Kidney (tissue), 14 donors: Measurements from ENCODE around the gene GBX1. TPM values are rescaled to one million over a fixed set of nuclear protein-coding genes. Genes with fewer than 3 reads are reported as not detected.
A peak's percentile ranks its signal among the peaks of the same experiment; 100 is the strongest.

Source experiments
- DNase-seq, 5 donors: peaks; one replicate each; pipeline ENCODE4 v3.0.0-alpha.2; 2013 to 2020
- FAIRE-seq: peaks from 2 replicates; lab custom pipeline; 2012; peaks lifted over from hg19 to GRCh38; lab: Jason Lieb, UNC
- H3K27ac ChIP-seq, 2 donors: one replicate each; pipeline ENCODE4 v1.7.0; 2013; ENCODE audit warnings: low read depth in 2 of 2, low read length in 2 of 2, inconsistent platforms in 1 of 2
- H3K27me3 ChIP-seq: one replicate; pipeline ENCODE4 v1.7.1; 2013; ENCODE audit warnings: low read length, inconsistent platforms; ENCODE audit not compliant: control insufficient read depth, insufficient read depth
- H3K36me3 ChIP-seq, 3 donors: one replicate each; pipeline versions ENCODE4 v1.7.0 to v1.7.1; 2013; ENCODE audit warnings: low read length in 3 of 3, control low read depth in 1 of 3, inconsistent platforms in 1 of 3; ENCODE audit not compliant: insufficient read depth in 3 of 3, control insufficient read depth in 2 of 3
- H3K4me1 ChIP-seq, 3 donors: one replicate each; pipeline versions ENCODE4 v1.7.0 to v1.7.1; 2013; ENCODE audit warnings: low read length in 3 of 3, inconsistent platforms in 1 of 3, low read depth in 1 of 3; ENCODE audit not compliant: control insufficient read depth in 2 of 3, insufficient read depth in 2 of 3
- H3K4me3 ChIP-seq, 3 donors: one replicate each; pipeline versions ENCODE4 v1.7.0 to v1.8.1; 2013; ENCODE audit warnings: low read length in 3 of 3, control low read depth in 1 of 3, inconsistent platforms in 1 of 3
- H3K9ac ChIP-seq, 3 donors: one replicate each; pipeline versions ENCODE4 v1.7.0 to v1.7.1; 2013; ENCODE audit warnings: low read length in 3 of 3, control low read depth in 1 of 3, inconsistent platforms in 1 of 3
- H3K9me3 ChIP-seq, 3 donors: one replicate each; pipeline versions ENCODE4 v1.7.0 to v1.7.1; 2013; ENCODE audit warnings: low read length in 3 of 3, control low read depth in 1 of 3, inconsistent platforms in 1 of 3; ENCODE audit not compliant: control insufficient read depth in 2 of 3, insufficient read depth in 1 of 3
- intact Hi-C: fragments of 100-400 bp; cut with DNase I; formaldehyde crosslinking; loops from one replicate; pipeline ENCODE4 v1.11.1; 2022
- polyA plus RNA-seq: library from polyadenylated mRNA; stranded (reverse); fragments of 350-450 nt; fragmentation: Illumina TruSeq; extraction: RNeasy Lipid Tissue Mini Kit (QIAGEN cat#74804); gene quantifications from one replicate; pipeline ENCODE4 v1.2.3, GENCODE V29; 2014; ENCODE audit warnings: low read depth, low replicate concordance; ENCODE audit not compliant: insufficient read depth
- total RNA-seq: library from RNA; stranded (reverse); fragmentation: NEBNext Ultra II Directional; extraction: Animal tissue kit (Norgen Biotek cat#: 25700); gene quantifications from one replicate; pipeline ENCODE4 v1.2.1, GENCODE V29; 2021
- TF ChIP-seq, protein P1 (sequence below): IDR thresholded peaks from 3 replicates; pipeline ENCODE4 v1.5.1; 2012; ENCODE audit warnings: mild to moderate bottlenecking, moderate library complexity, borderline replicate concordance; ENCODE audit not compliant: insufficient read depth; ENCODE audit errors: extremely low read depth
- donor health status: control.
- donor health status: control.
- donor health status: control.
- donor health status: control.
- donor health status: control.
- donor health status: DM: yes; HTN: yes; CAD: no.
- donor health status: Normal renal cell carcinoma (clear cell type).

GBX1 gene
- total and polyA plus RNA-seq, 2 donors from 2014 or later, result not detected

- no peak overlapping the region for H3K4me3 ChIP-seq
- H3K36me3 ChIP-seq, result no peaks in the 10 kb centered on the region
- FAIRE-seq (no peak), DNase-seq (peak; percentile 78 to 89 (median 83))
- no peaks in the 10 kb centered on the region for H3K9me3 ChIP-seq
- TF ChIP-seq, protein P1, sequence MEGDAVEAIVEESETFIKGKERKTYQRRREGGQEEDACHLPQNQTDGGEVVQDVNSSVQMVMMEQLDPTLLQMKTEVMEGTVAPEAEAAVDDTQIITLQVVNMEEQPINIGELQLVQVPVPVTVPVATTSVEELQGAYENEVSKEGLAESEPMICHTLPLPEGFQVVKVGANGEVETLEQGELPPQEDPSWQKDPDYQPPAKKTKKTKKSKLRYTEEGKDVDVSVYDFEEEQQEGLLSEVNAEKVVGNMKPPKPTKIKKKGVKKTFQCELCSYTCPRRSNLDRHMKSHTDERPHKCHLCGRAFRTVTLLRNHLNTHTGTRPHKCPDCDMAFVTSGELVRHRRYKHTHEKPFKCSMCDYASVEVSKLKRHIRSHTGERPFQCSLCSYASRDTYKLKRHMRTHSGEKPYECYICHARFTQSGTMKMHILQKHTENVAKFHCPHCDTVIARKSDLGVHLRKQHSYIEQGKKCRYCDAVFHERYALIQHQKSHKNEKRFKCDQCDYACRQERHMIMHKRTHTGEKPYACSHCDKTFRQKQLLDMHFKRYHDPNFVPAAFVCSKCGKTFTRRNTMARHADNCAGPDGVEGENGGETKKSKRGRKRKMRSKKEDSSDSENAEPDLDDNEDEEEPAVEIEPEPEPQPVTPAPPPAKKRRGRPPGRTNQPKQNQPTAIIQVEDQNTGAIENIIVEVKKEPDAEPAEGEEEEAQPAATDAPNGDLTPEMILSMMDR, result peak; percentile 97
- intact Hi-C loops, result loop anchor here (10.0 kb wide), 1 partner anchor 206 kb away; no protein-coding TSS in a partner anchor
- no peaks in the 10 kb centered on the region for H3K4me1 ChIP-seq
- no peaks in the 10 kb centered on the region for H3K27me3 ChIP-seq
- H3K9ac ChIP-seq, result no peak overlapping the region
- no peak overlapping the region for H3K27ac ChIP-seq
Measured at GRCh38 chr7:151110941-151111645, 56.4 kb downstream of the GBX1 start.

DNA sequence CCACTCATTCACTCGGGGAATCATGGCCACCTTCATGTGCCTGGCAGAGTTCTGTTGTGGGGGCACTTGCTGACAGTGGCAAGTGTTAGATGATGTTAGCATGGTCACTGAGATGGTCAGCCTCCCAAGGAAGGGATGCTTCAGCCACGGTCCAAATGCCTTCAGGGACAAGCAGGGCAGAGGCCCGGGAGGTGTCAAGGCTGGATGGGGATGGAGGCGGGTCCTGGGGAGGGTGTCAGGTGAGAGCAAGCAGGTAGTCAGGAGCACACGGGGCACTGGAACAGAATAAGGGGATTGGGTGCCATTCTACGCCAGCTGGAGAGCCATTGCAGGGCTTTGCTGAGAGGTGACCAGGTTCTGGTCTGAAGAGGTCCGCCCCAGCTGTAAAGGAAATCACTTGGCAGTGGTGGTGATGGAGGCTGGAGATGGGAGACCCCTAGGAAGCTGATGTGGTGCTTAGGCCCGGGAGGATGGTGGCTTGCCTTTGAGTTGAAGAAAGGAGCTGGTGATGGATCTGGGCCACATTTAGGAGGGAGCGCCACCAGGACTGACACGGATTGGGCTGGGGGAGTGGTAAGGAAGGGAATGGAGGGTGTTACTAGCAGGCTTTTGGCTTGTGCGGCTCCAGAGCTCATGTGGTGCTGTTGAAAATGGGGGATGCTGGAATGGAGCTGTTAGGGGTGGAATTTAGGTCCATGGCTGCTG is 57.1 kb downstream of the GBX1 start:
- Histone ChIP-seq H3K9ac (no peak overlapping the region), H3K4me3 (no peak overlapping the region), H3K4me1 (no peaks in the 10 kb centered on the region), H3K36me3 (no peaks in the 10 kb centered on the region), H3K27me3 (no peaks in the 10 kb centered on the region), H3K27ac (no peak overlapping the region), H3K9me3 (no peaks in the 10 kb centered on the region)
- DNase-seq, result no peak
- no peak for FAIRE-seq
- intact Hi-C loops, result loop anchor here (10.0 kb wide), 1 partner anchor 206 kb away; no protein-coding TSS in a partner anchor
- TF ChIP-seq, protein P1, result no peak

- H3K27me3 ChIP-seq, result no peaks in the 10 kb centered on the region
- no peaks in the 10 kb centered on the region for H3K36me3 ChIP-seq
- H3K4me1 ChIP-seq, result no peaks in the 10 kb centered on the region
- no peaks in the 10 kb centered on the region for H3K9me3 ChIP-seq
- no peak overlapping the region for H3K4me3 ChIP-seq
- TF ChIP-seq, protein P1, result no peak
- H3K27ac ChIP-seq, result no peak overlapping the region
- peak in 1 of 5 donors; percentile 54 for DNase-seq
- H3K9ac ChIP-seq, result no peak overlapping the region
- no peak for FAIRE-seq
- intact Hi-C loops, result loop anchor here (10.0 kb wide), 1 partner anchor 205 kb away; no protein-coding TSS in a partner anchor
Measured at GRCh38 chr7:151109094-151110048, 58.1 kb downstream of the GBX1 start.
